Smooth muscle cell (in vitro differentiated cells): ENCODE data around the gene SNRPA. TPM values are rescaled to one million over a fixed set of nuclear protein-coding genes. Genes with fewer than 3 reads are reported as not detected.

Source experiments
- DNase-seq: peaks from one replicate; lab custom pipeline; 2025; ENCODE audit not compliant: unreplicated experiment; lab: John Stamatoyannopoulos, UW
- H2AFZ ChIP-seq: fragments of 200-600 bp; sonication (generic); 2 replicates; pipeline ENCODE4 v1.6.0; 2016; ENCODE audit warnings: antibody characterized with exemption, low read depth, mild to moderate bottlenecking
- H3F3A ChIP-seq: fragments of 200-600 bp; sonication (generic); 2 replicates; pipeline ENCODE4 v1.6.0; 2017; ENCODE audit warnings: antibody characterized with exemption, low read depth
- H3K27ac ChIP-seq: fragments of 200-600 bp; sonication (generic); 2 replicates; pipeline ENCODE4 v1.5.1; 2016; ENCODE audit warnings: low read depth, mild to moderate bottlenecking
- H3K27me3 ChIP-seq: fragments of 200-600 bp; sonication (generic); 2 replicates; pipeline ENCODE4 v1.6.1; 2016; ENCODE audit warnings: low read depth, mild to moderate bottlenecking
- H3K36me3 ChIP-seq: fragments of 200-600 bp; sonication (generic); 2 replicates; pipeline ENCODE4 v1.5.1; 2016; ENCODE audit warnings: low read depth
- H3K4me1 ChIP-seq: fragments of 200-600 bp; sonication (generic); 2 replicates; pipeline ENCODE4 v1.5.1; 2016; ENCODE audit warnings: low read depth
- H3K4me2 ChIP-seq: fragments of 200-600 bp; sonication (generic); 2 replicates; pipeline ENCODE4 v1.6.0; 2016; ENCODE audit warnings: mild to moderate bottlenecking
- H3K4me3 ChIP-seq: fragments of 200-600 bp; sonication (generic); 2 replicates; pipeline ENCODE4 v1.5.1; 2016; ENCODE audit warnings: mild to moderate bottlenecking
- H3K79me2 ChIP-seq: fragments of 200-600 bp; sonication (generic); 2 replicates; pipeline ENCODE4 v1.6.0; 2016; ENCODE audit warnings: low read depth, mild to moderate bottlenecking
- H3K9ac ChIP-seq: fragments of 200-600 bp; sonication (generic); 2 replicates; pipeline ENCODE4 v1.6.0; 2016; ENCODE audit warnings: low read depth
- H3K9me3 ChIP-seq: fragments of 200-600 bp; sonication (generic); replicated peaks from 2 replicates; pipeline ENCODE4 v1.5.1; 2016; ENCODE audit warnings: low read depth
- H4K20me1 ChIP-seq: fragments of 200-600 bp; sonication (generic); 2 replicates; pipeline ENCODE4 v1.6.0; 2016; ENCODE audit warnings: low read depth
- WGBS: methylation state at CpG from one replicate; pipeline ENCODE4 v1.1.7; 2016; ENCODE audit warnings: low lambda C conversion rate; 5-methylcytosine and 5-hydroxymethylcytosine counted together
- polyA plus RNA-seq: library from polyadenylated mRNA; unstranded; fragments of >200 nt; fragmentation: Nextera tagmentation; extraction: Ambion mirVana; gene quantifications from 2 replicates; pipeline ENCODE4 v1.2.1, GENCODE V29; 2016
- total RNA-seq: library from RNA; depleted of rRNA; stranded (reverse); fragments of >200 nt; gene quantifications from 2 replicates; pipeline ENCODE4 v1.2.3, GENCODE V29; 2014
- TF ChIP-seq, protein P1 (sequence below): fragments of 200-600 bp; sonication (generic); IDR thresholded peaks from 2 replicates; pipeline ENCODE4 v1.5.1; 2017; ENCODE audit warnings: borderline replicate concordance, mild to moderate bottlenecking, antibody characterized with exemption; ENCODE audit not compliant: insufficient read depth, poor library complexity, severe bottlenecking

The SNRPA gene
- total and polyA plus RNA-seq, 2 experiments from 2014 or later = 30.3 to 87.7 TPM

DNA sequence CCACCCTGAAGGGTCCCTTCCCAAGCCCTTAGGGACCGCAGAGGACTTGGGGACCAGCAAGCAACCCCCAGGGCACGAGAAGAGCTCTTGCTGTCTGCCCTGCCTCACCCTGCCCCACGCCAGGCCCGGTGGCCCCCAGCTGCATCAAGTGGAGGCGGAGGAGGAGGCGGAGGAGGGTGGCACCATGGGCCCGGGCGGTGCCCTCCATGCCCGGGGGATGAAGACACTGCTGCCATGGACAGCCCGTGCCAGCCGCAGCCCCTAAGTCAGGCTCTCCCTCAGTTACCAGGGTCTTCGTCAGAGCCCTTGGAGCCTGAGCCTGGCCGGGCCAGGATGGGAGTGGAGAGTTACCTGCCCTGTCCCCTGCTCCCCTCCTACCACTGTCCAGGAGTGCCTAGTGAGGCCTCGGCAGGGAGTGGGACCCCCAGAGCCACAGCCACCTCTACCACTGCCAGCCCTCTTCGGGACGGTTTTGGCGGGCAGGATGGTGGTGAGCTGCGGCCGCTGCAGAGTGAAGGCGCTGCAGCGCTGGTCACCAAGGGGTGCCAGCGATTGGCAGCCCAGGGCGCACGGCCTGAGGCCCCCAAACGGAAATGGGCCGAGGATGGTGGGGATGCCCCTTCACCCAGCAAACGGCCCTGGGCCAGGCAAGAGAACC is 49.5 kb downstream of the SNRPA start:
- 92% methylated on average over 27 of the region's 27 CpGs for WGBS
- H3K27me3 ChIP-seq = no peaks in the 10 kb centered on the region
- H3K4me2 ChIP-seq = peak overlapping the region; percentile 95
- H3K27ac ChIP-seq = no peak overlapping the region
- H4K20me1 ChIP-seq = peaks cover 57% of the 10 kb centered on the region
- peak overlapping the region; percentile 94 for H3K4me3 ChIP-seq
- no peak overlapping the region for H2AFZ ChIP-seq
- H3F3A ChIP-seq = peaks cover 7% of the 10 kb centered on the region
- H3K9ac ChIP-seq = peak overlapping the region; percentile 94
- H3K79me2 ChIP-seq = peaks cover 64% of the 10 kb centered on the region
- H3K36me3 ChIP-seq = no peaks in the 10 kb centered on the region
- H3K9me3 ChIP-seq = no peaks in the 10 kb centered on the region
- no peak for DNase-seq
- H3K4me1 ChIP-seq = peaks cover 15% of the 10 kb centered on the region
- TF ChIP-seq, protein P1, sequence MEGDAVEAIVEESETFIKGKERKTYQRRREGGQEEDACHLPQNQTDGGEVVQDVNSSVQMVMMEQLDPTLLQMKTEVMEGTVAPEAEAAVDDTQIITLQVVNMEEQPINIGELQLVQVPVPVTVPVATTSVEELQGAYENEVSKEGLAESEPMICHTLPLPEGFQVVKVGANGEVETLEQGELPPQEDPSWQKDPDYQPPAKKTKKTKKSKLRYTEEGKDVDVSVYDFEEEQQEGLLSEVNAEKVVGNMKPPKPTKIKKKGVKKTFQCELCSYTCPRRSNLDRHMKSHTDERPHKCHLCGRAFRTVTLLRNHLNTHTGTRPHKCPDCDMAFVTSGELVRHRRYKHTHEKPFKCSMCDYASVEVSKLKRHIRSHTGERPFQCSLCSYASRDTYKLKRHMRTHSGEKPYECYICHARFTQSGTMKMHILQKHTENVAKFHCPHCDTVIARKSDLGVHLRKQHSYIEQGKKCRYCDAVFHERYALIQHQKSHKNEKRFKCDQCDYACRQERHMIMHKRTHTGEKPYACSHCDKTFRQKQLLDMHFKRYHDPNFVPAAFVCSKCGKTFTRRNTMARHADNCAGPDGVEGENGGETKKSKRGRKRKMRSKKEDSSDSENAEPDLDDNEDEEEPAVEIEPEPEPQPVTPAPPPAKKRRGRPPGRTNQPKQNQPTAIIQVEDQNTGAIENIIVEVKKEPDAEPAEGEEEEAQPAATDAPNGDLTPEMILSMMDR = no peak

DNA sequence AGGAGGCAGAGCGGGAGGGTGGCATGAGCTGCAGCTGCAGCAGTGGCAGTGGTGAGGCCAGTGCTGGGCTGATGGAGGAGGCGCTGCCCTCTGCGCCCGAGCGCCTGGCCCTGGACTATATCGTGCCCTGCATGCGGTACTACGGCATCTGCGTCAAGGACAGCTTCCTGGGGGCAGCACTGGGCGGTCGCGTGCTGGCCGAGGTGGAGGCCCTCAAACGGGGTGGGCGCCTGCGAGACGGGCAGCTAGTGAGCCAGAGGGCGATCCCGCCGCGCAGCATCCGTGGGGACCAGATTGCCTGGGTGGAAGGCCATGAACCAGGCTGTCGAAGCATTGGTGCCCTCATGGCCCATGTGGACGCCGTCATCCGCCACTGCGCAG is 50.0 kb downstream of the SNRPA start:
- Histone ChIP-seq H4K20me1 (peaks cover 62% of the 10 kb centered on the region), H3K9ac (no peak overlapping the region), H3K27me3 (no peaks in the 10 kb centered on the region), H3K4me3 (peak overlapping the region; percentile 94), H3K9me3 (no peaks in the 10 kb centered on the region), H3K36me3 (no peaks in the 10 kb centered on the region), H3K79me2 (peaks cover 64% of the 10 kb centered on the region), H3K4me1 (peaks cover 19% of the 10 kb centered on the region), H3K4me2 (peak overlapping the region; percentile 12), H2AFZ (no peak overlapping the region), H3F3A (peaks cover 12% of the 10 kb centered on the region), H3K27ac (no peak overlapping the region)
- TF ChIP-seq, protein P1 = no peak
- DNase-seq = no peak
- 95% methylated on average over 26 of the region's 27 CpGs for WGBS

- Histone ChIP-seq H3K79me2 (peaks cover 64% of the 10 kb centered on the region), H3K4me1 (peaks cover 26% of the 10 kb centered on the region), H3K27me3 (no peaks in the 10 kb centered on the region), H3K9ac (no peak overlapping the region), H3K4me3 (peak overlapping the region; percentile 7), H4K20me1 (peaks cover 69% of the 10 kb centered on the region), H3K9me3 (no peaks in the 10 kb centered on the region), H2AFZ (no peak overlapping the region), H3K4me2 (peak overlapping the region; percentile 19), H3K36me3 (no peaks in the 10 kb centered on the region), H3F3A (peaks cover 17% of the 10 kb centered on the region), H3K27ac (no peak overlapping the region)
- TF ChIP-seq, protein P1 = no peak
- DNase-seq = no peak
- 77% methylated on average over 12 of the region's 13 CpGs for WGBS
Observed at GRCh38 chr19:40801426-40802299, 50.7 kb downstream of the SNRPA start.
